ENCODE measurements around the gene TRIM63.

DNA sequence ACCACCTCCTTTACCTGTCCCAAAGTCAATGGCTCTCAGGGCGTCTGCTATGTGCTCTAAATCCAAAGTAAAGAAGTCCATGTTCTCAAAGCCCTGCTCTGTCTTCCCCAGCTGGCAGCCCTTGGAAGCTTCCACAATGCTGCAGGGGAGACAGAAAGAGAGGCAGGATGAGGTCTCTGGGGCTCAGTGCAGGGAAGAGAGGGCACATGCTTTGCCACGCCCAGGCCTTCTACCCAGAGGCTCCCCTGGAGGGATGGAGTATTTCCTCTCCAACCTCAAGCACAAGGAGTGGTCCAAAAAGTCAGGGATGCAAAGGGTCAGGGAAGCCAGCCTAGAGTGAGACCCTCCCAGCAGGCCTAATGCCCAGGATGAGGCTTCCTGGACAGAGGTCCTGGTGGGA lies 10.2 kb downstream of the TRIM63 start:
- TF ChIP-seq, protein P1, sequence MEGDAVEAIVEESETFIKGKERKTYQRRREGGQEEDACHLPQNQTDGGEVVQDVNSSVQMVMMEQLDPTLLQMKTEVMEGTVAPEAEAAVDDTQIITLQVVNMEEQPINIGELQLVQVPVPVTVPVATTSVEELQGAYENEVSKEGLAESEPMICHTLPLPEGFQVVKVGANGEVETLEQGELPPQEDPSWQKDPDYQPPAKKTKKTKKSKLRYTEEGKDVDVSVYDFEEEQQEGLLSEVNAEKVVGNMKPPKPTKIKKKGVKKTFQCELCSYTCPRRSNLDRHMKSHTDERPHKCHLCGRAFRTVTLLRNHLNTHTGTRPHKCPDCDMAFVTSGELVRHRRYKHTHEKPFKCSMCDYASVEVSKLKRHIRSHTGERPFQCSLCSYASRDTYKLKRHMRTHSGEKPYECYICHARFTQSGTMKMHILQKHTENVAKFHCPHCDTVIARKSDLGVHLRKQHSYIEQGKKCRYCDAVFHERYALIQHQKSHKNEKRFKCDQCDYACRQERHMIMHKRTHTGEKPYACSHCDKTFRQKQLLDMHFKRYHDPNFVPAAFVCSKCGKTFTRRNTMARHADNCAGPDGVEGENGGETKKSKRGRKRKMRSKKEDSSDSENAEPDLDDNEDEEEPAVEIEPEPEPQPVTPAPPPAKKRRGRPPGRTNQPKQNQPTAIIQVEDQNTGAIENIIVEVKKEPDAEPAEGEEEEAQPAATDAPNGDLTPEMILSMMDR (IDR thresholded peaks at IDR 0.05): no peak
- no peak for TF ChIP-seq POLR2A (IDR thresholded peaks at IDR 0.05)

Data from heart left ventricle (tissue), 13 donors.